Epidermal melanocyte (primary cell): ENCODE measurements around the gene RAD51.

ENCODE experiments used
- DNase-seq: peaks from one replicate; pipeline ENCODE4 v3.0.0; 2011; ENCODE audit warnings: low spot score; ENCODE audit not compliant: insufficient read length

The RAD51 gene

GRCh38 chr15:40762919-40763800, 68.2 kb downstream of the RAD51 start:
- DNase-seq, result no peak

GRCh38 chr15:40763801-40764628, 69.0 kb downstream of the RAD51 start, which contains the start of gene GCHFR:
GCHFR (plus strand) TSS chr15:40764068; CDS start chr15:40764181, 113 bp downstream.
- DNase-seq, result peak; percentile 68

- no peak for DNase-seq
Observed at GRCh38 chr15:40764629-40765103, 69.7 kb downstream of the RAD51 start.

- DNase-seq, result no peak
Observed at GRCh38 chr15:40766194-40766815, 71.3 kb downstream of the RAD51 start.

GRCh38 chr15:40766906-40767837, 72.2 kb downstream of the RAD51 start:
- DNase-seq, result no peak

GRCh38 chr15:40767838-40768500, 73.0 kb downstream of the RAD51 start:
- DNase-seq, result no peak

- DNase-seq, result no peak
Observed at GRCh38 chr15:40768521-40769273, 73.7 kb downstream of the RAD51 start.

GRCh38 chr15:40769274-40770146, 74.5 kb downstream of the RAD51 start, which contains the start of gene C15orf62:
C15orf62 (plus strand) TSS chr15:40769980; CDS start chr15:40770496, 516 bp downstream.
- DNase-seq, result no peak

- no peak for DNase-seq
Observed at GRCh38 chr15:40770147-40770721, 75.3 kb downstream of the RAD51 start.

GRCh38 chr15:40771242-40771641, 76.3 kb downstream of the RAD51 start:
- DNase-seq, result no peak

- no peak for DNase-seq
Observed at GRCh38 chr15:40772014-40772413, 77.0 kb downstream of the RAD51 start.

- no peak for DNase-seq
Observed at GRCh38 chr15:40773496-40773895, 78.5 kb downstream of the RAD51 start.

- no peak for DNase-seq
Observed at GRCh38 chr15:40773902-40774301, 78.9 kb downstream of the RAD51 start.

- DNase-seq, result no peak
Observed at GRCh38 chr15:40775007-40775406, 80.0 kb downstream of the RAD51 start.

- no peak for DNase-seq
Observed at GRCh38 chr15:40775740-40776536, 81.0 kb downstream of the RAD51 start.

- no peak for DNase-seq
Observed at GRCh38 chr15:40776537-40777141, 81.7 kb downstream of the RAD51 start.
